ENCODE measurements around the gene CLCN2. TPM values are rescaled to one million over a fixed set of nuclear protein-coding genes. Genes with fewer than 3 reads are reported as not detected.

Gene CLCN2
- total RNA-seq, 1 donor from 2014 or later, result 16.9 TPM

DNA sequence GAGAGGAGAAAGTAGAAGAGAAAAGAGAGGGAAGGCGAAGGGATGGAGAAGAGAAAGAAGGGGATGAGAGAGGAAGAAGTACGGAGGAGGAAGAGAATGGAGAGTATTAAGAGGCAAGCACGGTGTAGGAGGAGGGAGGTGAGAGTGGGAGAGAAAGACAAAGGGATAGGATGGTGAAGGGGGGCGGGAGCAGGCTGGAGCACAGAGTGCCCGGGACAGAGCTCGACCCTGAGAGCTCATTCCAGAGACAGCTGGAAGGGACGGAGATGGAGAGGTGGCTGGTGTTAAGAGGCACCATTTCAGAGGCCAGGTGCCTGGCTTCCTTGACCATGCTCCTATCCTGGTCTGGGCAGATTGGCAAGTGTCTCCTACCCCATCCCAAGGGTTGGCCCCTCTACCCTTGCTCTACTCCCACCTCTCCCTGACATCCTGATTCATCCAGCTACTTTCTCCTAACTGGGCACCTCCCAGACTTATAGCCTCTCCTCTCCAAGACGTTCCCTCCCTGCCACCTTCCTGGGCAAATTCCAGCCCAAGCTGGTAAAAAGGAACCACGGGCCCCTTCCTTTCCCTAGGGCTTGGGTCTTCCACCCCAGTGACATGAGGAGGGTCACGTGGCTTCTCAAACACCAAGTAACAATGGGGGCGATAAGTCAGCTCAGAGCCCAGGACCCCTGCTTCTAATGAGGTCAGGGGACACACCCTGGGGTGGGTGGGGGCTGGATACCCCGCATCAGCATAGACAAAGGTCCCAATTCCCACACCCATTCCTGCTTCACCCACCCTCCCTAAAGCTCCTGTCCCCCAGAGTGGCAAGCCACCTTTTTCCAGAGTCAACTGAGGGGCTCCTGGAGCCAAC lies 1.1 kb downstream of the CLCN2 start:
- no peaks in the 10 kb centered on the region for H3K27me3 Mint-ChIP-seq (ENCODE audit: low read depth)
- H3K36me3 Mint-ChIP-seq, result peaks cover 7% of the 10 kb centered on the region
- peaks cover 22% of the 10 kb centered on the region for H3K4me1 Mint-ChIP-seq
- DNase-seq (ENCODE audit: low spot score in 2 of 2, unreplicated experiment in 2 of 2), result no peak
- H3K4me3 Mint-ChIP-seq, result peak overlapping the region; percentile 74
- TF ChIP-seq CTCF (IDR thresholded peaks at IDR 0.05; ENCODE audit: unreplicated experiment), result no peak
- H3K27ac Mint-ChIP-seq, result peak overlapping the region; percentile 35
- H3K9me3 Mint-ChIP-seq, result no peaks in the 10 kb centered on the region

GRCh38 chr3:184359610-184360009 lies 1.8 kb downstream of the CLCN2 start:
- H3K4me3 Mint-ChIP-seq, result no peak overlapping the region

GRCh38 chr3:184358921-184359350 lies 2.5 kb downstream of the CLCN2 start:
- H3K9me3 Mint-ChIP-seq, result no peaks in the 10 kb centered on the region
- DNase-seq (ENCODE audit: low spot score in 2 of 2, unreplicated experiment in 2 of 2), result no peak
- H3K36me3 Mint-ChIP-seq, result peaks cover 6% of the 10 kb centered on the region

More at GRCh38 chr3:184359610-184360009, 1.8 kb downstream of the CLCN2 start:
- Mint-ChIP-seq H3K9me3 (no peaks in the 10 kb centered on the region), H3K36me3 (peaks cover 6% of the 10 kb centered on the region), H3K4me1 (peaks cover 16% of the 10 kb centered on the region), H3K27ac (no peak overlapping the region), H3K27me3 (ENCODE audit: low read depth) (no peaks in the 10 kb centered on the region)
- no peak for TF ChIP-seq CTCF (IDR thresholded peaks at IDR 0.05; ENCODE audit: unreplicated experiment)
- DNase-seq (ENCODE audit: low spot score in 2 of 2, unreplicated experiment in 2 of 2), result no peak

GRCh38 chr3:184358124-184358767 lies 3.2 kb downstream of the CLCN2 start:
- Mint-ChIP-seq H3K4me3 (no peak overlapping the region), H3K36me3 (peaks cover 6% of the 10 kb centered on the region), H3K9me3 (no peaks in the 10 kb centered on the region), H3K27ac (no peak overlapping the region), H3K27me3 (ENCODE audit: low read depth) (no peaks in the 10 kb centered on the region), H3K4me1 (peaks cover 12% of the 10 kb centered on the region)
- DNase-seq (ENCODE audit: low spot score in 2 of 2, unreplicated experiment in 2 of 2), result no peak
- no peak for TF ChIP-seq CTCF (IDR thresholded peaks at IDR 0.05; ENCODE audit: unreplicated experiment)

More at GRCh38 chr3:184358921-184359350, 2.5 kb downstream of the CLCN2 start:
- no peak for TF ChIP-seq CTCF (IDR thresholded peaks at IDR 0.05; ENCODE audit: unreplicated experiment)
- H3K4me1 Mint-ChIP-seq, result peaks cover 12% of the 10 kb centered on the region
- no peaks in the 10 kb centered on the region for H3K27me3 Mint-ChIP-seq (ENCODE audit: low read depth)
- H3K4me3 Mint-ChIP-seq, result no peak overlapping the region
- H3K27ac Mint-ChIP-seq, result no peak overlapping the region

DNA sequence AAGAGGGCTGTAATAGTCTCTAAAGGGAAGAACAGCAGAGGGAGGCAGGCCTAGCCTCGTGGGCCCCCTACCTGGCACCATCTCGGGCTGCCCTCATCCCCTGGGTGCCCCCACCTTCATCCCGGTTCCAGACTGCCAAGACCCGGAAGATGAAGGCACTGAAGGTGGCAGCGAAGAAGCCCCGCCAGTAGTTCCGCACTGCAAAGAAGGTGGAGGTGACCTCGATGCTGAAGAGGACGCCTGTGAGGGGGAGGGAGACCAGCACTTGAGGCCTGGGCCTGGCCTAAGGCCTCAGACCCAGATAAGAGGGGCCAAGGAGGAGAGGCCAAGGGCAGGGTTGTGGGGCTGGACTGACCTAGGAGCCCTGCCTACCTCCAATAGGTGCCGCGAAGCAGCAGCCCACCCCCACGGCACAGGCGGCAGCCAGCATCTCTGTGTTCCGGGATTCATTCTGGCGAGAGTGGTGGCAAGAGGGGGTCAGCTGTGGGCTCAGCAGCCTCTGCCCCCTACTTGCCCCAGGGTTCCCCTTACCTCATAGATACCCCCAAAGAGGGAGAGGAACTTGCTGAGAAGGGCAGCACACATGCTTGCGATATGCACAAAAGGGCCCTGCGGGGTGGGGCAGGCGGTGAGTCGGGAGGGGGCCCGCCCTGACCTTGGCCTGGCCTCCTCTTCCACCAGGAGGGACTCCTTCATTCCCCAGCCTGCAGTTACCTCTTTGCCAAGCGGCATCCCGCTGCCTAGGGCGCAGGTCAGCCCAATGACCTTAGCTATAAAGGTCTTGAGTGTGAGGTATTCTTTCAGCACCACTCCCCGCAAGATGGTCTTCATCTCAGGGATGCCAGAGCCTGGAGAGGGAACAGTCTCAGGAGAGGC lies 3.9 kb downstream of the CLCN2 start:
- no peak overlapping the region for H3K4me3 Mint-ChIP-seq
- TF ChIP-seq CTCF (IDR thresholded peaks at IDR 0.05; ENCODE audit: unreplicated experiment), result no peak
- H3K4me1 Mint-ChIP-seq, result peaks cover 12% of the 10 kb centered on the region
- H3K27ac Mint-ChIP-seq, result no peak overlapping the region
- DNase-seq (ENCODE audit: low spot score in 2 of 2, unreplicated experiment in 2 of 2), result no peak
- no peaks in the 10 kb centered on the region for H3K27me3 Mint-ChIP-seq (ENCODE audit: low read depth)
- H3K36me3 Mint-ChIP-seq, result peaks cover 6% of the 10 kb centered on the region
- H3K9me3 Mint-ChIP-seq, result no peaks in the 10 kb centered on the region

Measured in mesothelial cell of epicardium (in vitro differentiated cells).